HG03575 (cell line): ENCODE measurements around the gene SMARCA2.

Experiments used
- ATAC-seq: cut with Tn5 transposase; IDR thresholded peaks from one replicate; pipeline ENCODE4 v1.9.1; 2021; ENCODE audit not compliant: unreplicated experiment, insufficient number of reproducible peaks, low FRiP score; ENCODE audit errors: extremely low read depth

SMARCA2 gene

GRCh38 chr9:2220036-2220435 is 204.9 kb downstream of the SMARCA2 start:
- no peak for ATAC-seq

- ATAC-seq: no peak
These were observed 212.2 kb downstream of the SMARCA2 start for GRCh38 chr9:2227144-2227867.

- no peak for ATAC-seq
These were observed 213.0 kb downstream of the SMARCA2 start for GRCh38 chr9:2228132-2228531.

- no peak for ATAC-seq
These were observed 213.5 kb downstream of the SMARCA2 start for GRCh38 chr9:2228641-2229040.

- peak; percentile 85 for ATAC-seq
These were observed 214.1 kb downstream of the SMARCA2 start for GRCh38 chr9:2229109-2229721.

GRCh38 chr9:2230362-2230761 is 215.2 kb downstream of the SMARCA2 start:
- no peak for ATAC-seq

- ATAC-seq: no peak
These were observed 216.0 kb downstream of the SMARCA2 start for GRCh38 chr9:2231101-2231500.

GRCh38 chr9:2231829-2232228 is 216.7 kb downstream of the SMARCA2 start:
- ATAC-seq: no peak

- ATAC-seq: no peak
These were observed 218.1 kb downstream of the SMARCA2 start for GRCh38 chr9:2233274-2233673.

- ATAC-seq: no peak
These were observed 219.3 kb downstream of the SMARCA2 start for GRCh38 chr9:2234371-2234893.

GRCh38 chr9:2235623-2236022 is 220.5 kb downstream of the SMARCA2 start:
- ATAC-seq: no peak

GRCh38 chr9:2236850-2237249 is 221.7 kb downstream of the SMARCA2 start:
- no peak for ATAC-seq

- no peak for ATAC-seq
These were observed 226.3 kb downstream of the SMARCA2 start for GRCh38 chr9:2241461-2241835.

- no peak for ATAC-seq
These were observed 226.9 kb downstream of the SMARCA2 start for GRCh38 chr9:2241836-2242741.

GRCh38 chr9:2242831-2243330 is 227.7 kb downstream of the SMARCA2 start:
- ATAC-seq: no peak
